NCI-H69 (cell line): Measurements from ENCODE around the gene OTOS.
A peak's percentile ranks its signal among the peaks of the same experiment; 100 is the strongest.

Experiments
- DNase-seq: peaks from one replicate; lab custom pipeline; 2025; lab: John Stamatoyannopoulos, UW

The OTOS gene

GRCh38 chr2:240136013-240136670 is 4.3 kb downstream of the OTOS start, which contains the start of gene COPS9:
COPS9 (minus strand) TSS chr2:240136305; CDS start chr2:240136284, 21 bp downstream.
- DNase-seq = peak; percentile 85

- DNase-seq = peak; percentile 26
Observed at GRCh38 chr2:240135706-240136012, 4.8 kb downstream of the OTOS start.

- no peak for DNase-seq
Observed at GRCh38 chr2:240134956-240135520, 5.4 kb downstream of the OTOS start.

DNA sequence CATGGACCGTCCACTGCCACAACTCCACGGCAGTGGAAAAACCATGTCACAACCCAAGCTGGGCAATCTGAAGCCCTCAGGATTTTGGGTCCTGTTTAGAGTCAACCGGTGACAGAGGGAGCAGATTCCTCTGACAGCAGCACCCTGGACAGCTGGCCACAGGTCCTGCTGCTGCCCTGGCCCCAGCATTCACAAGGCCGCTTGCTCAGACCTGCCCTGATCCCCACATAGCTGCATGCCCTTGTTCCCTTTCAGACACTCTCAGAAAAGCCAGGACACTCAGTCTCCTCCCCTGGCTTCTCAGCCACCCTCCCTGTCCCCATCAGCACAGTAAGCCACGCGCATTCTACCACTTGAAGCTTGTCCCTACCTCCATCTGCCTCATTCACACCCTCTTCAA is 6.0 kb downstream of the OTOS start:
- DNase-seq = no peak

DNA sequence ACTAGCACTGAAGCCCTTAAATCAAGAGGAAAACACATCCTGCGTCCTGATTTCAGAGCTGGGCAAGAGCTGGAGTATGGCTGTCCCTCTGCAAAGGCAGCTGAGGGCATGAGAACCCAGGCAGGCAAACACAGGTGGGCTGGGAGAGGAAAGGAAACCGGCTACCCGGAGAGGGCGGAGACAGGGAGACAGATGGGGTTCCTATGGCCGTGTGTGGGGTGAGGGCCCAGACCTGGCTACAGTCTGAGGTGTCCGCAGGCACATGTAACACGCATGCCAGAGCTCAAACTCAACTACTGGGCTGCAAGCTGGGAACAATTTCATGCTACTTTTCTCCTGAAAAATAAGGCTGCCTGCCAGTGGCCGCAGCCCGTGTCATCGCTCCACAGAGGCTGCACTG is 7.1 kb downstream of the OTOS start:
- no peak for DNase-seq

GRCh38 chr2:240132651-240132980 is 7.8 kb downstream of the OTOS start:
- no peak for DNase-seq

DNA sequence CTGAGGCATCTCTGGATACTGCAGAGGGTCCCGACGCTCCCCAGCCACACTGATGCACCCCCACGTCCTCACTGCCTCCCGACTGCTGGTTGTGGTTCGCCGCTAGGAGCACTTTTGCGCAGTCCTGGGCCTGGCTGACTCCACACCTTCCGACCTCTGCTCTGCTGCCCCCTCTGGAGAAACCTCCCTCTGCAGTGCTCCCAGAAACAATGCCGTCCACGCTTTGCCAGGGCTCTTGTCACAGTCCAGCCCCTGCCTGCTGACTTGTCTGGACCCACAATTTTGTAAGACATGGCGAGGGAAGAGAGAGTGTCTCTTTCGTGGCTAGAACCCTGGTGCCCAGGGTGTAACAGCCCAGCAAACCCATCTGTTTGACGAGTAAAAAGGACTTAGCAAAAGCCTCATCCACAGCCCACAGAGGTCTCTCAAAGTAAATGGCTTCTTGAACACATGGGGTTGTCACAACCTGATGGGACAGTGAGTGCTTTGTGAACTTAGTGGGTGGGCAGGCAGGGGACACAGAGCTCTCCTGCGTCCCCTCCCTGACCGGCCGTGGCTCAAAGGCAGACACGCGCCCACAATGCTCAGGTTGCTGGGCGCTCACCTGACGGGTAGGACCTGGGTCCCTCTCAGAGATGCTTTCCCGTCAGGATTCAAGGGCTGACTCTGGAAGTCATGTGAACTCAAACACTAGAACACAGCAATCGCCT is 8.4 kb downstream of the OTOS start:
- DNase-seq = no peak

DNA sequence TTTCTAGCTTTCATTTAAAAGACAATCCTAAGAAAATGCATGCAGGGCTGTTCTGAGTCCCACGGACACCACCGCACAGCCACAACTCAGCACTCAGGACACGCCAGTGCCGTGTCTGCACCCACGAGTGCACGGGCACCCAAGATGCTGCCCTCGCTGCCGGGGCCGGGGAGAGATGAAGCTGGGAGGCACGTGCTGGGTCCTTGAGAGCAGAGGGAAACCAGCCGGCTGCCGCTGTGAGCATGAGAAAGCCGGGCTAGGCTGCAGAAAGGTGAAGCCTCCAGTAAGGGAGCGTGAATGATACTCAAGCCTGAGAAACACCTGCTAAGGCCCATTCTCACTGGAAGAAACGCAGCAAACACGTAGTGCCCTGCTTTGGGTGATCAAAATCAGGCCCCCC is 9.2 kb downstream of the OTOS start:
- no peak for DNase-seq

DNA sequence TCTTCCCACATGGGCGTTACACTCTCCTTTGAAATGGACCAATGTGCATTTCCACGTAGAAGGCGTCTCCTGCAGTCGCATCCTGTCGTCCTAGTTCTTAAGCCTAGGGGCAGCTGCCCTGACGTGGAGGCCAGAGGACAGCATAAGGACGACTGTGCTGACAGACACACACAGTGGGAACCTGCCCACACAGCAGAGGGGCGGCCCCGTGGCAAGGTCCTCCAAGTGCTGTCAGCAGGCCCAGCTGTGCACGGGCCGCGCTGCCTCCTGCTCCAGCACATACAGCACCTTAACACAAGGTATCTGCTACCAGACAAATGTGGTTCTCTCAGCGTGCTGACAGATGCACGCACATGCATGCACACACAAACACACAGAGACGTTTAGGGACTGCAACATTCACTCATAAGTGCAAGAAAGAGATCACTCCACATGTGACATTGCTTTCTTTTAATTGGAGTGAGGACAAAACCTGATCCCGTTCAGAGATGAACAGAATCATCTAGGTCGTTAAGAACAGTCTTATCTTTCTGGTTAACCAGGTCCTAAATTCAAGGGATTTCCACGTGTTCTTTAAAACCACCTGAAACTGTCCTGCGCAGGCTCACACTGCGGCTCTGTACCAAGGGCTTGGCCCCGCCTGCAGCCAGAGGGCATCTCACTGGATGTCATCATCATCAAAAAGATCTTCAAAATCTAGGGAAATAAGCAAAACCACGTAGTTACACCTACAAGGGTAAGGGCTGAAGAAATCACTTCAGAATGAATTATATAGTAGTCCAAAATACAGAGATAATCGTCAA is 9.9 kb downstream of the OTOS start:
- no peak for DNase-seq

DNA sequence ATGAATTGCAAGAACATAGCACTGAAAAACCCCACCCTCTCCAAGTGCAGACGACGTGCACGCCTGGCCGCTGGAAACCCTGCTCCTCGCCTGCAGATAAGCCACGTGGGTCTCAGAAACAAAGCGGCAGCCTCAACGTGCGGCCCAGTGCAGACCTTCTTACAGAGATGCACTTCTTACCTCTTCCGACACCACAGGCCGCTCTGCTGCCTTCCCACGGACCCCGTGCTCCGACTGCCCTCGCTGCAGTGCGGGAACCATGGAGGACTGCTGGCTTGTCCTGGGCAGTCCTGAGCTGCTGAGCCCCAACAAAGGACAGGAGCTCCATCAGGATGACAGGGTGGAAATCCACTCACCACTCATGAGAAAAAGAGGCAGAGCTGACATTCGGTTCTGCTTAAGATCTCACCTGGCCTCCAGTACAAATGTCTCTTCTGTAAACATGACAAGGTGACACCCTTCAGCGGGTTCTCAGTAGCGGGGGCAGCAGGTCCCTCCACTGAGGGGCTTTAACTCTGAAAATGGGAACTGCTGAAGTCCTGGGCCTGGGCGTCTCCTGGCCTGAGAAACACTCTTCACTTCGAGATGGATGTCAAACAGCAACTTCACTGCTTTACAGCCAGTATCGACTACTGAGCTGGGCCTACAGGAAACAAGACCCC is 10.6 kb downstream of the OTOS start:
- DNase-seq = no peak

GRCh38 chr2:240129311-240129710 is 11.1 kb downstream of the OTOS start:
- DNase-seq = no peak

GRCh38 chr2:240128608-240129145 is 11.8 kb downstream of the OTOS start:
- no peak for DNase-seq

GRCh38 chr2:240127911-240128607 is 12.4 kb downstream of the OTOS start:
- no peak for DNase-seq

GRCh38 chr2:240127191-240127750 is 13.2 kb downstream of the OTOS start:
- DNase-seq = no peak

DNA sequence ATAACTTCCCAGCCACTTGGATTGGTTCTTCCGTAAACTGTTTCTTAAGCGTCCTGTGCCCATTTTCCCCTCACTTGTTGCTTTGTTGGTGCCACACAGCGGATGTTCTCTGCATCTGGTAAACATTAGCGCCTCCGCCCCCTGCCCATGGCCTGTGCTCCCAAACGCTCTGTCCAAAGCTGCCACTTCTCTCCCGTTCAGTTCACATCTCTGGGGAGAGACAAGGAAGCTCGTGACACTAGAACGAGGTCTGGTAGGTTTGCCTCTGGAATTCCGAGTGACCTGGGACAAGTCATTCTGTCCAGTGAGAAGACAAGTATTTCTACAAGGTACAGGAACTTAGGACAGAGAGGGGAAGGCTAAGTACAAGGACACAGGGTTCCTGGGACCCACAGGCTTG is 13.7 kb downstream of the OTOS start:
- no peak for DNase-seq

DNA sequence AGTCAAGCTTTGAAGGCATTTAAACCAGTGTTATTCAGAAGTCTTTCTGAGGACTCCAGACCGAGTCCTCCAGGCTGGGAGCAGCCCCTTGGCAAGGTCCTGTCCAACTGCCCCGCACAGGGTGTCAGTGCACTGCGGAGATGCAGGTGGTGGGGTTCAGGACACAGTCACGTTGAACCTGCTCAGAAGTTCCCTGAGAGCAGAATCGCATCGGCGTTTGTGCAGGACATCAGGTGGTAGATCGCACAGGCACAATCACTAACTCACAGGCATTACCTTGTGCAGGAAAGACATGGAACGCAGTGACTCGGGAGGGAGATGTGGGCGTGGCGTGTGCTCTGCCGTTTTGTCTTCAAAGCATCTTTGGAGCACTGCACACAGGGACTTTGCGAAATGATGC is 14.7 kb downstream of the OTOS start:
- no peak for DNase-seq

DNA sequence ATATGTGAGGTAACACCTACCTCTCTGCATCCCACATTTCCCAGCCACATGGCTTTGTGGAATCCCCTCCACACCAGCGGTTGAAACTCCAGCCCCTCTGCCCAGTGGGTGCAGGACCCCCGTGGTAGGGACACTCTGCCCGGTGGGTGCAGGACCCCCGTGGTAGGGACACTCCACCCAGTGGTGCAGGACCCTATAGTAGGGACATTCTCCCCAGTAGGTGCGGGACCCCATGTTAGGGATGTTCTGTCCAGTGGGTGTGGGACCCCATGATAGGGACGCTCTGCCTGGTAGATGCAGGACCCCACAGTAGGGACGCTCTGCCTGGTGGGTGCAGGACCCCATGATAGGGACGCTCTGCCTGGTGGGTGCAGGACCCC is 15.8 kb downstream of the OTOS start:
- DNase-seq = no peak

- no peak for DNase-seq
Observed at GRCh38 chr2:240123821-240124650, 16.4 kb downstream of the OTOS start.

GRCh38 chr2:240121675-240122074 is 18.8 kb downstream of the OTOS start:
- no peak for DNase-seq

DNA sequence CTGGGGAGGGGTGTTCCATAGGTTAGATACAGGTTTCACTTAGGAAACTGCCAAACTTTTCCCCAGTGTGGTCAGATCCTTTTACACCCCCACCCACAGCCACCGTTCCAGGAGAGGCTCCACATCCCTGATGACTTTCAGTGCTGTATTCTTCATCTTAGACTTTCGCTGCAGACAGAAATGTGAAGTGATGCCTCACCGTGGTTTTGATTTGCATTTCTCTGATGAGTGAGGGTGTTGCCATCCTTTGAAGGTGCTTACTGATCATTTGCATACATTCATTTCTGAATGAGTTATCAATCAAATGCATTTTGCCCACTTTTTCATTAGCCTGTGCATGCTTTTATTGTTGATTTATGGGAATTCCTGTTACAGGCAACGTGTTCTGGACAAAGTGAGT is 19.3 kb downstream of the OTOS start:
- no peak for DNase-seq
